Measurements from ENCODE around the gene MAST2.
"Not testable (repeated sequence)": the region's sequence is repeated elsewhere in the genome, so short reads cannot be mapped to it uniquely, and the experiment has no call there.

The MAST2 gene

DNA sequence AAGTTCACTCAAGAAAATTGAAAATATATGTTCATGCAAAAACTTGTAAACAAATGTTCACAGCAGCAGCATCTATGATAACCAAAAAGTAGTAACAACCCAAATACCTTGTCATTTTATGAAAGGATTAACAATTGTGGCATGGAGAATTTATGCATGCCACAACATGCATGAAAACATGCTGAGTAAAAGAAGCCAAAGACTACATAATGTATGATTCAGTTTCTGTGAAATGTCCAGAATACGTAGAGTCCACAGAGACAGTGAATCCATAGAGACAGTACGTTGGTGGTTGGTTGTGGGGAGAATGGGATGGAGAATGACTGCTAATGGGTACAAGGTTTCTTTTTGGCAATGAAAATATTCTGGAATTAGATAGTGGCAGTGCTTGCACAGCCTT lies 148.7 kb downstream of the MAST2 start:
- no peak for DNase-seq

- no peak for DNase-seq
These were observed 150.8 kb downstream of the MAST2 start for GRCh38 chr1:45953934-45954847.

- DNase-seq = no peak
These were observed 154.3 kb downstream of the MAST2 start for GRCh38 chr1:45957684-45958083.

DNA sequence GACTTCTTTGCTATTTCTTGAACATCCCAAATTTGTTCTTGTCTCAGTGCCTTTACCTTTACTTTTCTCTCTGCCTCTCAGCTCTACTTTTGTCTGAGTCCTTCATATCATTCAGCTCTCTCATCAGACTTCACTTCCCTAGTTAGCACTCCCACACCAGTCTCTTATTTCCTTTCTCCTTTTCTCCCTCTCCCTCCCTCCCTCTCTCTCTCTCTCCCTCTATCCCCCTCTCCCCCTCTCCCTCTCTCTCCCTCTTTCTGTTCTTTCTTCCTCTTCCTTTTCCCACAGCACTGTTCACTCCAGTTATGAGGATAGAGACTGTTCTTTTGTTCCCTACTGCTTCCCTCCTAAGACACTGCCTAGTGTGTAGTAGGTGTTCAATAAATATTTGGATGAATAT lies 154.9 kb downstream of the MAST2 start:
- no peak for DNase-seq

DNA sequence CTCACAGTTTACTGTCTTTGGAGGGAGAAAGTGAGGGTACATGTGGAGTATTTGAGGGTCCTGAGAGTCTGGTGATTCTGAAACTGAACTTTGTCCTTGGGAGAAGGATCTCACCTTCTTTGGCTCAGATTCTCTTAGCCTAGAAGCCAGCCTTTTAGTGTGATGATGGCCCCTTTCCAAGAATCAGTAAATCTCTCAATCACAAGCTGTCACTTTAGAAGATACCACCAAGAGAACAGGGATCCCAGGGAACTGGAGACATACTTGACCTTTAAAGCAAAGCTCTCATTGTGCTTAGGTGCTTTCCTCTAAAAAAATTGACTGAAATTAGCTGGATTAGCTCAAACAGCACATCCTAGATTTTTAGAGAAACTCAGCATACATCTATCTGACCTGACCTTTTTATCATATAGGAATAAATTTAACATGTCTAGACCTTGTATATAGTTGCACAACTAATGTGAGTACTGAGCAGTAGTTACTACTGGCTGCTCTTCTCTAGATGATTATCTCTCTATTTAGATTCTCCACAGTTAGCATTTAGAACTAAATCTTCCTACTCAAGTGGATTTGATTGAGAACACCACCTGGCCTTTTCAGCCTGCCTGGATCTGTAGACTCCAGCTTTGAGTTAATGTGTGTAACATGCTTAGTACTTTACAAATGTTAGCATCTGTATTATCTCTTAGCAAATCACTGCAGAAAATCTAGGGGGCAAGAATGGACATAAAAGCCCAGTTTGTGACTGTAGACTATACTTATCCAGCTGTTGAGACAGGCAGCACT lies 157.7 kb downstream of the MAST2 start:
- no peak for DNase-seq

DNA sequence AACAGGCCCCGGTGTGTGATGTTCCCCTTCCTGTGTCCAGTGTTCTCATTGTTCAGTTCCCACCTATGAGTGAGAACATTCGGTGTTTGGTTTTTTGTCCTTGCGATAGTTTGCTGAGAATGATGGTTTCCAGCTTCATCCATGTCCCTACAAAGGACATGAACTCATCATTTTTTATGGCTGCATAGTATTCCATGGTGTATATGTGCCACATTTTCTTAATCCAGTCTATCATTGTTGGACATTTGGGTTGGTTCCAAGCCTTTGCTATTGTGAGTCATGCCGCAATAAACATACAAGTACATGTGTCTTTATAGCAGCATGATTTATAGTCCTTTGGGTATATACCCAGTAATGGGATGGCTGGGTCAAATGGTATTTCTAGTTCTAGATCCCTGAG lies 158.5 kb downstream of the MAST2 start:
- DNase-seq = not testable (repeated sequence)

DNA sequence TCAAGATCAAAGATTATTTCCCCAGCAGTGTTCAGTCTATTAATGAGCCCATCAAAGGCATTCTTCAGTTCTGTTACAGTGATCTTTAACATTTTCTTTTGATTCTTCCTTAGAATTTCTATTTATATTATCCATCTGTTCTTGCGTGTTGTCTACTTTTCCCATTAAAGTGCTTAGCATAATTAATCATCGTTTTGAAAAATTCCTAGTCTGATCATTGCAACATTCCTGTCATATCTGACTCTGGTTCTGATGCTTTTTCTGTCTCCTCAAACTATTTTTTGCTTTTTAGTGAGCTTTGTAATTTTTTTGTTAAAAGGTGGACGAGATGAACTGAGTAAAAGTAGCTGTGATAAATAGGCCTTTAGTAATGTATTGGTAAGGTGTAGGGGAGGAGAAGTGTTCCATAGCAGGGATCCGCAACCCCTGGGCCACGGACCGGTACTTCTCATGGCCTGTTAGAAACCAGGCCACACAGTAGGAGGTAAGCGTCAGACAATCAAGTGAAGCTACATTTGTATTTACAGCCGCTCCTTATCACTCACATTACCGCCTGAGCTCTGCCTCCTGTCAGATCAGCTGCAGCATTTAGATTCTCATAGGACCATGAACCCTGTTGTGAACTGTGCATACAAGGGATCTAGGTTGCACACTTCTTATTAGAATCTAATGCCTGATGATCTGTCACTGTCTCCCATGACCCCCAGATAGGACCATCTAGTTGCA lies 165.7 kb downstream of the MAST2 start:
- DNase-seq = no peak

- no peak for DNase-seq
These were observed 166.5 kb downstream of the MAST2 start for GRCh38 chr1:45969866-45970265.

- no peak for DNase-seq
These were observed 167.9 kb downstream of the MAST2 start for GRCh38 chr1:45971335-45971734.

DNA sequence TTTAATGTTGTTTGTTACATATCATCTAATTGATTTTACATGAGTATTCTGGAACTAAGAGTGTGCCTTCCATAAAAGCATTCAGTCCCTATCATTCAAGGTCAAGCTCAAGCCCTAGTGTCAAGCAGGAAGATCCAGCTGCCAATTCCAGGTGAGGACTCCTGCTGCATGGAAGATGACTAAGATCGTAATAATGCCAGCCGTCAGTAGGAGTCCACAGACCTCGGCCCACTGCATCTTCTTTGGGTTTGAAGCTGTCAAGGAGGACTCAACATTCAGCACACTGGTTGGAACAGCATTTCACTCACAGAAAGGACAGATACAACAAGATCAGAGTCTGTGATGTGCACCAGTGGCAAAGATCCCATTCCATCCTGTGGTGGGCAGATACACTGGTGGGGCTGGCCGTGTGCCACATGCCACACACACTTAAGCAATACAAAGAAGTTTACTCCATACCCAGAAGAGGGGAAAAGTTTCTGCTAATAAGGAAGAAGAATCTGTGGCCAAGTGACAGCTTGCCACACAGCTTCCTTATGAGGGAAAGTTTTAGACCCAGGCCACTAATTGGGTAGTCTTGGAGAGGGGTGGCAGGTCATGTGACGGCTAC lies 168.6 kb downstream of the MAST2 start:
- no peak for DNase-seq

DNA sequence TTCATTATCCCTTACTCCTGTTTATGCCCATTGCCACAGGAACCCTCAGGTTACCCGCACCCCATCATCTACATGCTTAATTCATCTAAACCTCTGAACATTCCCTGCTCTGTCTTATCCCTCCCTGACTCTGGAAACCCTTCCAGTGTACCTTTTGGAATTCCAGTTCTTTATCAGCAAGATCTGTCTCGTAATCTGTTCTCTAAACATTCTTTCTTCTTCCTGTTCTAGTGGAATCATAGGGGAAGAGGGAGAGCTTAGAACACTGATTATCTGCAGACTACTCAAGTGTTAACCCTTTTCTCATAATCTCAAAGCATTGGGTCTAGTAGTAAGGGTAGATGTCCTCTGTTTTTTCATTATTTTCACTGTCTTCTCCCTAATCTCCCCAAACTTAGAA lies 169.2 kb downstream of the MAST2 start:
- DNase-seq = no peak

- DNase-seq = no peak
These were observed 169.7 kb downstream of the MAST2 start for GRCh38 chr1:45973121-45973520.

- no peak for DNase-seq
These were observed 171.3 kb downstream of the MAST2 start for GRCh38 chr1:45974541-45975269.

DNA sequence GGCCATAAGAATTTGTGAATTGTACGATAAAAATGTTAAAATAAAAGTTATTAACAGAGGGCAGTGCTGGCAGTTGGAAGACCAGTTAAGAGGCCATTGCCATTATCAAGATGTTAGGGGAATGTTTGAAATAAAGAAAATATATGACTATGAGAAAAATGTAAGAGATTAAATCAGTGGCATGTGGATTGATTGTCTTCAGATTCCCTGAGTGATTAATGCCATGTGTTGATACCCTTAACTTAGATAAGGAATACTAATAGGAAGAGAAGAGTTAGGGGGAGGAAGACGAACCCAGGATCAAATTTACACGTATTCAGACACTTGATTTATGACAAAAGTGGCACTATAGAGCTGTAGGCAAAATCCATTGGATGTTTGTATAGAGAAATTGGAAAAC lies 173.2 kb downstream of the MAST2 start:
- no peak for DNase-seq

GRCh38 chr1:45979074-45979777 lies 175.8 kb downstream of the MAST2 start:
- DNase-seq = no peak

- DNase-seq = no peak
These were observed 176.4 kb downstream of the MAST2 start for GRCh38 chr1:45979778-45980176.

DNA sequence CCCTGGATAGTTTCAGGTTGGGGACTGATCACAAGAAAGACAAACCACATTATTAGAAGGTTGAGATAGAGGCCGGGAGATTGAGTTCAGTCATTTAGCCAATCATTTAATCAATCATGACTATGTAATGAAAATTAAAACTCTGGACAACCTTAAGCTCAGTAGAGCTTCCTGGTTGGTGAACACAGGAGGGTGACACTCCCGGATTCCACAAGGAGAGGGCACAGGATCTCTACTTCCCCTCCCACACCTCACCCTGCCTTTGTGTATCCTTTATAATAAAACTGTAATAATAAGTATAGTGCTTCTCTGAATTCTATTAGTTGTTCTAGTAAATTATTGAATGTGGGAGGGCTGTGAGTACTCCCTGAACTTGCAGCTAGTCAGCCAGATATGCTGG lies 178.9 kb downstream of the MAST2 start:
- no peak for DNase-seq

DNA sequence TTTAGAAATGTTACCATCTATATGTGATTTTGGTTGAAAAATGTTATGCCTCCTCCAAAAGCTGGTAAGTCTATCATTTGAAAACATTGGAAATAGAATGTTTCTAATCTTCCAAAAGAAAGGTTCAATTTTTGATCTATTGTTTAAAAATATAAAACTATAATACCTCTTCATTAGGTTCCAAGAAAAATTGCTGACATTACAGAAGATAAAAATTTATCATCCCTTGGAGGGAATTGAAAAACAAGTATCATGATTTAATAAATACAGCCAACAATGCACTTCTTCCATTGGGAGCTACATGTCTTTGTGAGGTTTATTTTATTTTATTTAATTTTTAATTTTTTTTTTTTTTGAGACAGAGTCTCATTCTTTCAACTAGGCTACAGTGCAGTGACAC lies 180.6 kb downstream of the MAST2 start:
- DNase-seq = no peak

GRCh38 chr1:45987204-45987603 lies 183.8 kb downstream of the MAST2 start:
- no peak for DNase-seq

- DNase-seq = no peak
These were observed 185.8 kb downstream of the MAST2 start for GRCh38 chr1:45989249-45989648.

- DNase-seq = no peak
These were observed 191.0 kb downstream of the MAST2 start for GRCh38 chr1:45994423-45994822.

GRCh38 chr1:45995298-45995697 lies 191.9 kb downstream of the MAST2 start:
- no peak for DNase-seq
